ENCODE results near the gene DCDC1.

DCDC1 gene

GRCh38 chr11:30938810-30939209 lies 430.7 kb downstream of the DCDC1 start:
- DNase-seq (ENCODE audit: extremely low read depth, low read depth), result no peak
- no peak overlapping the region for H3K4me3 ChIP-seq (replicated peaks; ENCODE audit: low read depth, low read length)
- TF ChIP-seq CTCF (IDR thresholded peaks at IDR 0.05; ENCODE audit: low read depth, low read length, missing control alignments), result no peak

- H3K4me3 ChIP-seq (replicated peaks; ENCODE audit: low read depth, low read length), result no peak overlapping the region
- TF ChIP-seq CTCF (IDR thresholded peaks at IDR 0.05; ENCODE audit: low read depth, low read length, missing control alignments), result no peak
- no peak for DNase-seq (ENCODE audit: extremely low read depth, low read depth)
These were observed 431.4 kb downstream of the DCDC1 start for GRCh38 chr11:30938171-30938570.

- no peak for DNase-seq (ENCODE audit: extremely low read depth, low read depth)
- no peak overlapping the region for H3K4me3 ChIP-seq (replicated peaks; ENCODE audit: low read depth, low read length)
- no peak for TF ChIP-seq CTCF (IDR thresholded peaks at IDR 0.05; ENCODE audit: low read depth, low read length, missing control alignments)
These were observed 433.0 kb downstream of the DCDC1 start for GRCh38 chr11:30936491-30936890.

- no peak for DNase-seq (ENCODE audit: extremely low read depth, low read depth)
- H3K4me3 ChIP-seq (replicated peaks; ENCODE audit: low read depth, low read length), result no peak overlapping the region
- TF ChIP-seq CTCF (IDR thresholded peaks at IDR 0.05; ENCODE audit: low read depth, low read length, missing control alignments), result no peak
These were observed 433.7 kb downstream of the DCDC1 start for GRCh38 chr11:30935861-30936260.

- no peak for TF ChIP-seq CTCF (IDR thresholded peaks at IDR 0.05; ENCODE audit: low read depth, low read length, missing control alignments)
- DNase-seq (ENCODE audit: extremely low read depth, low read depth), result no peak
- H3K4me3 ChIP-seq (replicated peaks; ENCODE audit: low read depth, low read length), result no peak overlapping the region
These were observed 443.4 kb downstream of the DCDC1 start for GRCh38 chr11:30926130-30926529.

GRCh38 chr11:30921811-30922210 lies 447.7 kb downstream of the DCDC1 start:
- no peak for DNase-seq (ENCODE audit: extremely low read depth, low read depth)
- H3K4me3 ChIP-seq (replicated peaks; ENCODE audit: low read depth, low read length), result no peak overlapping the region
- no peak for TF ChIP-seq CTCF (IDR thresholded peaks at IDR 0.05; ENCODE audit: low read depth, low read length, missing control alignments)

- no peak for DNase-seq (ENCODE audit: extremely low read depth, low read depth)
- H3K4me3 ChIP-seq (replicated peaks; ENCODE audit: low read depth, low read length), result no peak overlapping the region
- no peak for TF ChIP-seq CTCF (IDR thresholded peaks at IDR 0.05; ENCODE audit: low read depth, low read length, missing control alignments)
These were observed 450.0 kb downstream of the DCDC1 start for GRCh38 chr11:30919389-30920152.
